Sigmoid colon (tissue), 7 donors: Measurements from ENCODE around the gene WNT9B. TPM values are rescaled to one million over a fixed set of nuclear protein-coding genes. Genes with fewer than 3 reads are reported as not detected.

Source experiments
- DNase-seq: peaks from one replicate; pipeline ENCODE4 v3.0.0-alpha.2; 2019
- H3K27ac ChIP-seq, 4 donors: fragments of 200-600 bp; sonication (generic); one replicate each; pipeline ENCODE4 v1.5.1; 2016 to 2019; ENCODE audit warnings: mild to moderate bottlenecking in 1 of 4
- H3K27me3 ChIP-seq, 3 donors: fragments of 200-600 bp; sonication (generic); one replicate each; pipeline ENCODE4 v1.5.1; 2019; ENCODE audit warnings: mild to moderate bottlenecking in 1 of 3
- H3K36me3 ChIP-seq, 4 donors: fragments of 200-600 bp; sonication (generic); one replicate each; pipeline ENCODE4 v1.5.1; 2016 to 2019
- H3K4me1 ChIP-seq, 4 donors: fragments of 200-600 bp; sonication (generic); one replicate each; pipeline ENCODE4 v1.5.1; 2017 to 2019
- H3K4me3 ChIP-seq, 4 donors: fragments of 200-600 bp; sonication (generic); one replicate each; pipeline ENCODE4 v1.5.1; 2017 to 2019; ENCODE audit warnings: mild to moderate bottlenecking in 2 of 4, moderate library complexity in 1 of 4
- H3K9me3 ChIP-seq, 4 donors: fragments of 200-600 bp in 3 of 4; sonication (generic) in 3 of 4; one replicate each; pipeline versions ENCODE4 v1.5.1 to v1.6.1; 2013 to 2019
- CTCF ChIP-seq, 4 experiments: fragments of 450-650 bp in 3 of 4; fragments of 200-600 bp in 1 of 4; IDR thresholded peaks; one replicate each; pipeline ENCODE4 v1.5.1; 2016 to 2019; ENCODE audit warnings: antibody characterized with exemption in 4 of 4, mild to moderate bottlenecking in 3 of 4, moderate library complexity in 2 of 4
- EP300 ChIP-seq, 4 donors: sonication (generic); formaldehyde crosslinking; IDR thresholded peaks; one replicate each; pipeline ENCODE4 v1.6.1; 2017; ENCODE audit warnings: antibody characterized with exemption in 4 of 4
- POLR2A ChIP-seq, 2 donors: fragments of 450-650 bp; IDR thresholded peaks; one replicate each; pipeline ENCODE4 v1.6.1; 2016; ENCODE audit warnings: antibody characterized with exemption in 2 of 2, mild to moderate bottlenecking in 2 of 2, moderate library complexity in 2 of 2
- POLR2AphosphoS5 ChIP-seq, 4 donors: sonication (generic); formaldehyde crosslinking; IDR thresholded peaks; one replicate each; pipeline ENCODE4 v1.6.1; 2017; ENCODE audit warnings: antibody characterized with exemption in 4 of 4
- WGBS, 2 donors: extraction: QIAGEN DNeasy Blood & Tissue Kit; methylation state at CpG; one replicate each; pipeline ENCODE4 v1.1.7; 2013; 5-methylcytosine and 5-hydroxymethylcytosine counted together
- intact Hi-C: fragments of 100-400 bp; cut with DNase I; formaldehyde crosslinking; loops from one replicate; pipeline ENCODE4 v1.15.1; 2023
- polyA plus RNA-seq, 3 donors: library from polyadenylated mRNA; stranded (reverse); fragments of 200-250 nt; gene quantifications; one replicate each; pipeline ENCODE4 v1.2.3, GENCODE V29; 2013
- total RNA-seq, 4 donors: library from RNA; depleted of rRNA; stranded (reverse); fragments of >200 nt; gene quantifications; one replicate each; pipeline ENCODE4 v1.1.0, GENCODE V29; 2016
- donor health status: healthy with polysubstance abuse.
- donor health status: Bipolar disorder and iron deficiency.
- donor health status: healthy.

WNT9B gene
- total and polyA plus RNA-seq, 7 donors: 0.03 TPM; not detected in 6

- H3K4me3 ChIP-seq: no peak overlapping the region
- 17% methylated on average over 43 of the region's 43 CpGs for WGBS, 2 donors
- no peaks in the 10 kb centered on the region for H3K36me3 ChIP-seq
- DNase-seq: no peak
- TF ChIP-seq POLR2A (IDR thresholded peaks at IDR 0.05): no peak
- TF ChIP-seq CTCF (IDR thresholded peaks at IDR 0.05): peak in 1 of 4 experiments; percentile 62
- TF ChIP-seq EP300 (IDR thresholded peaks at IDR 0.05): no peak
- no peak for TF ChIP-seq POLR2AphosphoS5 (IDR thresholded peaks at IDR 0.05)
- H3K27me3 ChIP-seq: peaks cover 0 to 43% (median 32%) of the 10 kb centered on the region in 3 donors
- no peak overlapping the region for H3K27ac ChIP-seq
- intact Hi-C loops: no loop called here
- H3K9me3 ChIP-seq: peaks cover 0 to 6% (median 0%) of the 10 kb centered on the region in 4 donors
- H3K4me1 ChIP-seq: peaks cover 0 to 9% (median 2%) of the 10 kb centered on the region in 4 donors
Observed at GRCh38 chr17:46841561-46842379, 9.6 kb upstream of the WNT9B start.

GRCh38 chr17:46842835-46843234 lies 8.5 kb upstream of the WNT9B start:
- no peak for DNase-seq
- peaks cover 0 to 9% (median 2%) of the 10 kb centered on the region in 4 donors for H3K4me1 ChIP-seq
- no peak overlapping the region for H3K4me3 ChIP-seq
- TF ChIP-seq POLR2A (IDR thresholded peaks at IDR 0.05) (no peak), POLR2AphosphoS5 (IDR thresholded peaks at IDR 0.05) (no peak), EP300 (IDR thresholded peaks at IDR 0.05) (no peak), CTCF (IDR thresholded peaks at IDR 0.05) (no peak)
- no peak overlapping the region for H3K27ac ChIP-seq
- H3K9me3 ChIP-seq: peaks cover 0 to 6% (median 0%) of the 10 kb centered on the region in 4 donors
- WGBS, 2 donors: 93 to 96% methylated on average over 3 of the region's 3 CpGs
- H3K27me3 ChIP-seq: peaks cover 0 to 52% (median 33%) of the 10 kb centered on the region in 3 donors
- H3K36me3 ChIP-seq: no peaks in the 10 kb centered on the region
- intact Hi-C loops: no loop called here

- DNase-seq: no peak
- Histone ChIP-seq H3K36me3 (no peaks in the 10 kb centered on the region), H3K9me3 (peaks cover 0 to 6% (median 0%) of the 10 kb centered on the region in 4 donors), H3K4me1 (peaks cover 0 to 14% (median 14%) of the 10 kb centered on the region in 4 donors), H3K27me3 (peaks cover 12 to 80% (median 49%) of the 10 kb centered on the region in 3 donors), H3K27ac (no peak overlapping the region), H3K4me3 (no peak overlapping the region)
- 36 to 59% methylated on average over 8 of the region's 8 CpGs for WGBS, 2 donors
- TF ChIP-seq CTCF (IDR thresholded peaks at IDR 0.05): no peak
- no peak for TF ChIP-seq EP300 (IDR thresholded peaks at IDR 0.05)
- no peak for TF ChIP-seq POLR2AphosphoS5 (IDR thresholded peaks at IDR 0.05)
- TF ChIP-seq POLR2A (IDR thresholded peaks at IDR 0.05): no peak
- intact Hi-C loops: no loop called here
Observed at GRCh38 chr17:46847204-46848191, 3.9 kb upstream of the WNT9B start.

DNA sequence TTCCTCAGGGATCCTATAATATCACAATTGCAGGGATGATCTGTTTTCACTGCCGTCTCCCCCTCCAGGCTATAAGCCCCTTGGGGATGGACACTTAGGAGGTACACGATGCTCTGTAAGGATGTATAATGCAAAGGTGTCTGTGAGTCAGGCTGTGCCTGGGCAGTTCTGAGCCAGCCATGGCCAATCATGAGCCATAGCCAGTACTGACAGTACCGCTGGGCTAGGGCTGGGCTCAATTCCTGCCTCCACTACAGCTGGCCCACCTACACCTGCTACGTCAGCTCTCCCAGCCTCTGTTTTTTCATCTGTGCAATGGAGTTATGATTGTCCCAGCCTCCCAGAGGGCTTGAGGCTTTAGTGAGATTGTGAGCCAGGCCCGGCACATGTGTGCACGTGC lies 2.8 kb upstream of the WNT9B start:
- 81 to 86% methylated on average over 6 of the region's 6 CpGs for WGBS, 2 donors
- Histone ChIP-seq H3K27ac (no peak overlapping the region), H3K36me3 (no peaks in the 10 kb centered on the region), H3K9me3 (no peaks in the 10 kb centered on the region), H3K27me3 (peaks cover 16 to 84% (median 44%) of the 10 kb centered on the region in 3 donors), H3K4me3 (no peak overlapping the region), H3K4me1 (peaks cover 0 to 14% (median 14%) of the 10 kb centered on the region in 4 donors)
- no peak for TF ChIP-seq EP300 (IDR thresholded peaks at IDR 0.05)
- no peak for TF ChIP-seq CTCF (IDR thresholded peaks at IDR 0.05)
- no peak for TF ChIP-seq POLR2A (IDR thresholded peaks at IDR 0.05)
- no peak for TF ChIP-seq POLR2AphosphoS5 (IDR thresholded peaks at IDR 0.05)
- intact Hi-C loops: no loop called here
- DNase-seq: no peak
